Suprapubic skin (tissue), 4 donors: ENCODE data around the gene MLST8.

ENCODE experiments used
- EP300 ChIP-seq: sonication (generic); formaldehyde crosslinking; IDR thresholded peaks from one replicate; pipeline ENCODE4 v1.6.1; 2017; ENCODE audit warnings: antibody characterized with exemption
- POLR2A ChIP-seq, 2 donors: fragments of 450-650 bp; IDR thresholded peaks; one replicate each; pipeline ENCODE4 v1.6.1; 2017; ENCODE audit warnings: antibody characterized with exemption in 2 of 2, mild to moderate bottlenecking in 2 of 2, moderate library complexity in 2 of 2
- POLR2AphosphoS5 ChIP-seq, 3 donors: sonication (generic); formaldehyde crosslinking; IDR thresholded peaks; one replicate each; pipeline ENCODE4 v1.6.1; 2017; ENCODE audit warnings: antibody characterized with exemption in 3 of 3
- TF ChIP-seq, protein P1 (sequence below), 2 donors: fragments of 200-600 bp in 1 of 2; fragments of 450-650 bp in 1 of 2; sonication (generic) in 1 of 2; IDR thresholded peaks; one replicate each; pipeline ENCODE4 v1.5.1; 2016 to 2019; ENCODE audit warnings: antibody characterized with exemption in 2 of 2, mild to moderate bottlenecking in 1 of 2, moderate library complexity in 1 of 2

DNA sequence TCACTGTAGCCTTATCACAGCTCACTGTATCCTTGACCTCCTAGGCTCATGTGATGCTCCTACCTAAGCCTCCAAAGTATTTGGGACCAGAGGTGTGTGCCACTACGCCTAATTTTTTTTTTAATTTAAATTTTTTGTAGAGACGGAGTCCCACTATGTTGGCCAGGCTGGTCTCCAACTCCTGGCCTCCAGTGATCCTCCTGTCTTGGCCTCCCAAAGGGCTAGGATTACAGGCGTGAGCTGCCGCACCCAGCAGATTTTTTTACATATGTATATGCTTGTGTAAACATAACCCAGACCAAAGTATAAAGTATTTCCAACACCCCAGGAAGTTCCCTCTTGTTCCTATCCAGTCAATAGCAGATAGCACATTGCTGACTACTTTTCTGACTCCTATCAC is 11.1 kb downstream of the MLST8 start:
- TF ChIP-seq POLR2A (IDR thresholded peaks at IDR 0.05): no peak
- TF ChIP-seq, protein P1, sequence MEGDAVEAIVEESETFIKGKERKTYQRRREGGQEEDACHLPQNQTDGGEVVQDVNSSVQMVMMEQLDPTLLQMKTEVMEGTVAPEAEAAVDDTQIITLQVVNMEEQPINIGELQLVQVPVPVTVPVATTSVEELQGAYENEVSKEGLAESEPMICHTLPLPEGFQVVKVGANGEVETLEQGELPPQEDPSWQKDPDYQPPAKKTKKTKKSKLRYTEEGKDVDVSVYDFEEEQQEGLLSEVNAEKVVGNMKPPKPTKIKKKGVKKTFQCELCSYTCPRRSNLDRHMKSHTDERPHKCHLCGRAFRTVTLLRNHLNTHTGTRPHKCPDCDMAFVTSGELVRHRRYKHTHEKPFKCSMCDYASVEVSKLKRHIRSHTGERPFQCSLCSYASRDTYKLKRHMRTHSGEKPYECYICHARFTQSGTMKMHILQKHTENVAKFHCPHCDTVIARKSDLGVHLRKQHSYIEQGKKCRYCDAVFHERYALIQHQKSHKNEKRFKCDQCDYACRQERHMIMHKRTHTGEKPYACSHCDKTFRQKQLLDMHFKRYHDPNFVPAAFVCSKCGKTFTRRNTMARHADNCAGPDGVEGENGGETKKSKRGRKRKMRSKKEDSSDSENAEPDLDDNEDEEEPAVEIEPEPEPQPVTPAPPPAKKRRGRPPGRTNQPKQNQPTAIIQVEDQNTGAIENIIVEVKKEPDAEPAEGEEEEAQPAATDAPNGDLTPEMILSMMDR (IDR thresholded peaks at IDR 0.05): no peak
- no peak for TF ChIP-seq EP300
- no peak for TF ChIP-seq POLR2AphosphoS5 (IDR thresholded peaks at IDR 0.05)
